ENCODE measurements around the gene LRRC46.

The LRRC46 gene

DNA sequence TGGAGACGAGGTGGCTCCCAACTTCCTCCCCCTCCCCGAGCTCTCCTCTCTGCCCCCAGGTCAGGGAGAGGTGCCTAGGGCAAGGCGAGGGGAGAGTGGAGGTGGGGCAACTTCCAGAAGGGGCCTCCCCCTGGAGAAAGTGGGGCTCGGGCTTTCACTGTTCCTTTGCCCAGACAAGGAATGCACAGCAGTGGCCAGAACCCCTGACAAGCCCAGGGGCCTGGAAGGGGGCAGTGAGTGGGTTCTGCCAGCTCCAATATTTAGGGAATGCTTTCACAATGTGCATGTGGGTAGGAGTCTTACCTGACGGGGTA lies 52.9 kb downstream of the LRRC46 start:
- TF ChIP-seq, protein P1, sequence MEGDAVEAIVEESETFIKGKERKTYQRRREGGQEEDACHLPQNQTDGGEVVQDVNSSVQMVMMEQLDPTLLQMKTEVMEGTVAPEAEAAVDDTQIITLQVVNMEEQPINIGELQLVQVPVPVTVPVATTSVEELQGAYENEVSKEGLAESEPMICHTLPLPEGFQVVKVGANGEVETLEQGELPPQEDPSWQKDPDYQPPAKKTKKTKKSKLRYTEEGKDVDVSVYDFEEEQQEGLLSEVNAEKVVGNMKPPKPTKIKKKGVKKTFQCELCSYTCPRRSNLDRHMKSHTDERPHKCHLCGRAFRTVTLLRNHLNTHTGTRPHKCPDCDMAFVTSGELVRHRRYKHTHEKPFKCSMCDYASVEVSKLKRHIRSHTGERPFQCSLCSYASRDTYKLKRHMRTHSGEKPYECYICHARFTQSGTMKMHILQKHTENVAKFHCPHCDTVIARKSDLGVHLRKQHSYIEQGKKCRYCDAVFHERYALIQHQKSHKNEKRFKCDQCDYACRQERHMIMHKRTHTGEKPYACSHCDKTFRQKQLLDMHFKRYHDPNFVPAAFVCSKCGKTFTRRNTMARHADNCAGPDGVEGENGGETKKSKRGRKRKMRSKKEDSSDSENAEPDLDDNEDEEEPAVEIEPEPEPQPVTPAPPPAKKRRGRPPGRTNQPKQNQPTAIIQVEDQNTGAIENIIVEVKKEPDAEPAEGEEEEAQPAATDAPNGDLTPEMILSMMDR (conservative IDR thresholded peaks at IDR 0.05; ENCODE audit: low read depth, low read length), result no peak
- no peak overlapping the region for H3K4me3 ChIP-seq (ENCODE audit: low read length)
- DNase-seq (ENCODE audit: low read depth), result no peak

- no peak overlapping the region for H3K4me3 ChIP-seq (ENCODE audit: low read length)
- TF ChIP-seq, protein P1 (conservative IDR thresholded peaks at IDR 0.05; ENCODE audit: low read depth, low read length), result no peak
- DNase-seq (ENCODE audit: low read depth), result no peak
Observed at GRCh38 chr17:47884905-47885730, 53.6 kb downstream of the LRRC46 start.

Measured in retinal pigment epithelial cell (primary cell).